OCI-LY1 (cell line): Measurements from ENCODE around the gene OR1E2.

Experiments
- H2AFZ ChIP-seq: fragments of 200-600 bp; sonication (generic), shearing (Covaris generic); 2 replicates; pipeline ENCODE4 v1.6.0; 2014; ENCODE audit warnings: antibody characterized with exemption, mild to moderate bottlenecking, low read length
- H3F3A ChIP-seq: fragments of 200-600 bp; sonication (generic), shearing (Covaris generic); 2 replicates; pipeline ENCODE4 v1.6.0; 2014; ENCODE audit warnings: mild to moderate bottlenecking, antibody characterized with exemption, low read length, moderate library complexity; ENCODE audit not compliant: insufficient read depth
- H3K27ac ChIP-seq: fragments of 200-600 bp; sonication (generic); 2 replicates; pipeline ENCODE4 v1.5.1; 2014; ENCODE audit warnings: low read length, mixed run types, mild to moderate bottlenecking, low read depth; ENCODE audit not compliant: poor library complexity, severe bottlenecking
- H3K27me3 ChIP-seq: fragments of 200-600 bp; sonication (generic); 2 replicates; pipeline ENCODE4 v1.6.0; 2014; ENCODE audit warnings: antibody characterized with exemption, mild to moderate bottlenecking, low read length, moderate library complexity; ENCODE audit not compliant: insufficient read depth
- H3K36me3 ChIP-seq: fragments of 200-600 bp; sonication (generic); 2 replicates; pipeline ENCODE4 v1.6.1; 2014; ENCODE audit warnings: mild to moderate bottlenecking, antibody characterized with exemption, low read length, moderate library complexity, mixed read lengths; ENCODE audit not compliant: insufficient read depth
- H3K4me1 ChIP-seq: fragments of 200-600 bp; sonication (generic); 2 replicates; pipeline ENCODE4 v1.5.1; 2014; ENCODE audit warnings: mild to moderate bottlenecking, low read length, moderate library complexity; ENCODE audit not compliant: insufficient read depth, severe bottlenecking
- H3K4me2 ChIP-seq: fragments of 200-600 bp; sonication (generic), shearing (Covaris generic); 2 replicates; pipeline ENCODE4 v1.6.1; 2014; ENCODE audit warnings: low read length
- H3K4me3 ChIP-seq: fragments of 200-600 bp; sonication (generic); 2 replicates; pipeline ENCODE4 v1.5.1; 2014; ENCODE audit warnings: low read length, low read depth, mild to moderate bottlenecking, mixed read lengths; ENCODE audit not compliant: poor library complexity, severe bottlenecking
- H3K79me2 ChIP-seq: fragments of 200-600 bp; shearing (Covaris generic); 2 replicates; pipeline ENCODE4 v1.6.1; 2016; ENCODE audit warnings: mixed run types, low read length, mixed read lengths; ENCODE audit not compliant: insufficient read depth
- H3K9ac ChIP-seq: fragments of 200-600 bp; sonication (generic), shearing (Covaris generic); 2 replicates; pipeline ENCODE4 v1.6.1; 2014; ENCODE audit warnings: mild to moderate bottlenecking, low read length, mixed read lengths
- H3K9me2 ChIP-seq: fragments of 200-600 bp; sonication (generic), shearing (Covaris generic); 2 replicates; pipeline ENCODE4 v1.6.1; 2014; ENCODE audit warnings: low read depth, mild to moderate bottlenecking, low read length, mixed read lengths
- H3K9me3 ChIP-seq: fragments of 200-600 bp; shearing (Covaris generic); 2 replicates; pipeline ENCODE4 v1.6.1; 2014; ENCODE audit warnings: low read length, mixed read lengths
- H4K20me1 ChIP-seq: fragments of 200-600 bp; sonication (generic), shearing (Covaris generic); 2 replicates; pipeline ENCODE4 v1.6.0; 2016; ENCODE audit warnings: mild to moderate bottlenecking, low read length; ENCODE audit not compliant: insufficient read depth
- CTCF ChIP-seq: fragments of 200-600 bp; sonication (generic), shearing (Covaris generic); IDR thresholded peaks from 2 replicates; pipeline ENCODE4 v1.5.1; 2017; ENCODE audit warnings: mild to moderate bottlenecking, antibody characterized with exemption, low read length, moderate library complexity, mixed read lengths
- EZH2 ChIP-seq: fragments of 200-600 bp; sonication (generic), shearing (Covaris generic); IDR thresholded peaks from 2 replicates; pipeline ENCODE4 v1.8.0; 2017; ENCODE audit warnings: borderline replicate concordance, mixed run types, mild to moderate bottlenecking, antibody characterized with exemption, low read length, moderate library complexity, mixed read lengths

Gene OR1E2

GRCh38 chr17:3385869-3386816 lies 47.5 kb downstream of the OR1E2 start, which contains the start of gene OR3A2:
Gene OR3A2, minus strand, starts transcription at chr17:3386308.
- Histone ChIP-seq H4K20me1 (no peaks in the 10 kb centered on the region), H3K27me3 (no peaks in the 10 kb centered on the region), H3K9ac (no peak within 1 kb of the TSS), H3K4me1 (no peaks in the 10 kb centered on the region), H3K9me2 (no peaks in the 10 kb centered on the region), H3K4me3 (no peak within 1 kb of the TSS), H2AFZ (no peak within 1 kb of the TSS), H3K79me2 (no peaks in the 10 kb centered on the region), H3F3A (no peaks in the 10 kb centered on the region), H3K9me3 (no peaks in the 10 kb centered on the region), H3K27ac (no peak within 1 kb of the TSS), H3K4me2 (no peak within 1 kb of the TSS), H3K36me3 (no peaks in the 10 kb centered on the region)
- TF ChIP-seq EZH2, result no peak
- TF ChIP-seq CTCF, result no peak
